Ectodermal cell (in vitro differentiated cells): ENCODE data around the gene TAB2.

ENCODE experiments used
- H3K27ac ChIP-seq: 2 replicates; pipeline ENCODE4 v1.7.0; 2013; ENCODE audit warnings: mild to moderate bottlenecking, low read depth, low read length; ENCODE audit not compliant: insufficient read depth, poor library complexity, severe bottlenecking
- H3K27me3 ChIP-seq: 2 replicates; pipeline ENCODE4 v1.7.0; 2013; ENCODE audit warnings: mild to moderate bottlenecking, low read length; ENCODE audit not compliant: insufficient read depth, control insufficient read depth, poor library complexity, severe bottlenecking
- H3K36me3 ChIP-seq: one replicate; pipeline ENCODE4 v1.7.0; 2013; ENCODE audit warnings: low read length; ENCODE audit not compliant: control insufficient read depth, insufficient read depth
- H3K4me1 ChIP-seq: one replicate; pipeline ENCODE4 v1.7.0; 2013; ENCODE audit warnings: low read length; ENCODE audit not compliant: control insufficient read depth, insufficient read depth
- H3K4me3 ChIP-seq: 2 replicates; pipeline ENCODE4 v1.7.0; 2013; ENCODE audit warnings: low read depth, low read length, control low read depth; ENCODE audit not compliant: insufficient read depth
- H3K9me3 ChIP-seq: 2 replicates; pipeline ENCODE4 v1.7.0; 2013; ENCODE audit warnings: mild to moderate bottlenecking, low read length, moderate library complexity; ENCODE audit not compliant: control insufficient read depth
- WGBS, 2 experiments: methylation state at CpG; one replicate each; pipeline ENCODE4 v1.1.7; 2013; ENCODE audit warnings: missing lambda C conversion rate in 2 of 2; 5-methylcytosine and 5-hydroxymethylcytosine counted together

Gene TAB2

DNA sequence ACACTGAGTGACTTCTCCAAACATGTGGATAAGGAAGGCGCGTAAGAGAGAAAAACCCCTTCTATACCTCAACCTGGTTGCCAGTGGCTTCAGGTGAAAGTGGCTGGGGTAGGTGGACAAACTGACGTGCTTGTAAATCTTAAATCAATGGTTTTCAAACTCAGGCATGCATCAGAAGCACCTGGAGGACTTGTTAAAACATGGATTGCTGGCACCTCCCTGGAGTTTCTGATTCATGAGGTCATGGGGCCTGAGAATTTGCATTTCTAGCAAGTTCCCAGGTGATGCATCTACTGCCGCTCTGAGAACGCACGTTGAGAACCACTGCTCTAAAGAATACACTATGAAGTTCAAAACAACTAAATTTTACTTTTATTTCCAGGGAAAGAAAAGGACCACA, 31.9 kb upstream of the TAB2 start:
- no peaks in the 10 kb centered on the region for H3K9me3 ChIP-seq
- no peaks in the 10 kb centered on the region for H3K36me3 ChIP-seq
- WGBS, 2 experiments = 90 to 96% methylated on average over 3 to 6 of the region's 6 CpGs
- no peak overlapping the region for H3K27ac ChIP-seq
- no peaks in the 10 kb centered on the region for H3K27me3 ChIP-seq
- H3K4me3 ChIP-seq = no peak overlapping the region
- H3K4me1 ChIP-seq = peaks cover 4% of the 10 kb centered on the region

- no peak overlapping the region for H3K4me3 ChIP-seq
- no peaks in the 10 kb centered on the region for H3K27me3 ChIP-seq
- H3K27ac ChIP-seq = no peak overlapping the region
- peaks cover 4% of the 10 kb centered on the region for H3K4me1 ChIP-seq
- H3K36me3 ChIP-seq = no peaks in the 10 kb centered on the region
- no peaks in the 10 kb centered on the region for H3K9me3 ChIP-seq
- WGBS, 2 experiments = 93 to 94% methylated on average over 6 of the region's 6 CpGs
Measured at GRCh38 chr6:149286905-149287304, 30.6 kb upstream of the TAB2 start.

DNA sequence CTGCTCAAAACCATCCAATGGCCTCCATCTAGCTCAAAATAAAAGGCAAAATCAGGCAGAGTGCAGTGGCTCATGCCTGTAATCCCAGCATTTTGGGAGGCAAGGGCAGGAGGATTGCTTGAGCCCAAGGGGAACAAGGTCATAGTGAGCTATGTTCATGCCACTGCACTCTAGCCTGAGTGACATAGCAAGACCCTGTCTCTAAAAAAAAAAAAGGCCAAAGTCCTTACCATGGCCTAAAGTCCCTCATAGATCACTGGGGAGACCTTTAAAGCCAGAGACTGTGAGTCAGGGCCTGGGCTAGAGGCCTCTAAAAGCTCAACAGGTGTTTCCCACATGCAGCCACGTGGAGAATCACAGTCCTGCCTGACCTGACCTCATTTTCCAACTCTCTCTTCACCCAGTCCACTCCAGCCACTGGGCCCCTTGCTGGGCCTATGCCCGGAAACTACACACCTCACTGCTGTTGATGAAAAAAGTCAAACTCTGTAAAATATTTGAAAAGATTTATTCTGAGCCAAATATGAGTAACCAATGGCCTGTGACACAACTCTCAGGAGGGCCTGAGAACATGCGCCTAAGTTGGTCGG, 28.2 kb upstream of the TAB2 start:
- Histone ChIP-seq H3K4me3 (no peak overlapping the region), H3K27ac (no peak overlapping the region), H3K36me3 (no peaks in the 10 kb centered on the region), H3K4me1 (no peaks in the 10 kb centered on the region), H3K9me3 (no peaks in the 10 kb centered on the region), H3K27me3 (no peaks in the 10 kb centered on the region)
- WGBS, 2 experiments = 85 to 86% methylated on average over 4 of the region's 4 CpGs

DNA sequence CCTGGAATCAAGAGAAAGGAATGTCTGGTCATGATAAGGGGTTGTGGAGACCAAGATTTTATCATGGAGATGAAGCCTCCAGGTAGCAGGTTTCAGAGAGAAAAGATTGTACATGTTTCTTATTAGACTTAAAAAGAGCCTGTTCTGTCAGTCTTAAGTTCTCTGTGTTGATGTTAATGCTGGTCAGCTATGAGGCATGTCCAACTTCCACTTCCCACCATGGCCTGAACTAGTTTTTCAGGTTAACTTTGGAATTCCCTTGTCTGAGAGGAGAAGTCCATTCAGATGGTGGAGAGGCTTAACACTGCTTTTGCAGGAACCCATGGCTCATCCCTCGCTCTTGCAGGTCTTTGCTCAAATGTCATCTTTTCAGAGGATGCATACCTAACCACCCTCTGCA, 27.5 kb upstream of the TAB2 start:
- Histone ChIP-seq H3K9me3 (no peaks in the 10 kb centered on the region), H3K36me3 (no peaks in the 10 kb centered on the region), H3K4me3 (no peak overlapping the region), H3K27me3 (no peaks in the 10 kb centered on the region), H3K4me1 (no peaks in the 10 kb centered on the region), H3K27ac (no peak overlapping the region)
- 87 to 95% methylated on average over 1 of the region's 1 CpG for WGBS, 2 experiments

- 93 to 100% methylated on average over 1 of the region's 1 CpG for WGBS, 2 experiments
Measured at GRCh38 chr6:149293244-149293643, 24.3 kb upstream of the TAB2 start.

GRCh38 chr6:149300563-149300962, 16.9 kb upstream of the TAB2 start:
- no peak overlapping the region for H3K4me3 ChIP-seq

More at GRCh38 chr6:149293244-149293643, 24.3 kb upstream of the TAB2 start:
- Histone ChIP-seq H3K4me1 (no peaks in the 10 kb centered on the region), H3K36me3 (no peaks in the 10 kb centered on the region), H3K9me3 (no peaks in the 10 kb centered on the region), H3K27ac (no peak overlapping the region), H3K27me3 (no peaks in the 10 kb centered on the region), H3K4me3 (no peak overlapping the region)

GRCh38 chr6:149302723-149303122, 14.8 kb upstream of the TAB2 start:
- H3K27me3 ChIP-seq = no peaks in the 10 kb centered on the region
- no peak overlapping the region for H3K4me3 ChIP-seq
- no peaks in the 10 kb centered on the region for H3K36me3 ChIP-seq
- WGBS, 2 experiments = 90 to 91% methylated on average over 3 of the region's 3 CpGs
- H3K9me3 ChIP-seq = no peaks in the 10 kb centered on the region
- no peaks in the 10 kb centered on the region for H3K4me1 ChIP-seq
- H3K27ac ChIP-seq = no peak overlapping the region

More at GRCh38 chr6:149300563-149300962, 16.9 kb upstream of the TAB2 start:
- H3K4me1 ChIP-seq = no peaks in the 10 kb centered on the region
- WGBS, 2 experiments = 100% methylated on average over 1 of the region's 1 CpG
- H3K9me3 ChIP-seq = no peaks in the 10 kb centered on the region
- H3K27me3 ChIP-seq = no peaks in the 10 kb centered on the region
- no peak overlapping the region for H3K27ac ChIP-seq
- no peaks in the 10 kb centered on the region for H3K36me3 ChIP-seq

- H3K27ac ChIP-seq = no peak overlapping the region
- no peaks in the 10 kb centered on the region for H3K27me3 ChIP-seq
- whole genome bisulfite sequencing, 2 experiments = 95 to 96% methylated on average over 1 of the region's 1 CpG
- H3K36me3 ChIP-seq = no peaks in the 10 kb centered on the region
- no peaks in the 10 kb centered on the region for H3K9me3 ChIP-seq
- H3K4me3 ChIP-seq = no peak overlapping the region
- no peaks in the 10 kb centered on the region for H3K4me1 ChIP-seq
Measured at GRCh38 chr6:149303468-149303867, 14.0 kb upstream of the TAB2 start.

DNA sequence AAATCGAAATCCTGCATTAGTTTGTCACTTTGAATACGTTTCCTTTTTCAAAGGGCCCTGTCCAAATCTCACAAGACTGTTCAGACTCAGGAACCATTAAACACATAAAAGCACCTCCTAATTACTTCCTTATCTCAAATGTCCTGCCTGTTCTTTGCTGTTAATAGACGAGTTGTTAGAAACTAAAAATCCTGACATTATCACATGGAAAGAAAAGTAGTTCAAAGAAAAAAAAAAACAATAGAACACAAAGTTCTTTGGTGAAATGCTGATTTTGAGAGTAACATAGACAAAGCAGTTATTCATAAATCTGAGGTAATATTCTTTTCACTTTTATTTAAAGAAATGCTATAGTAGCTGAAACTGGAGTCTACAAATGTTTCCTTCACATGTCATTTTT, 12.1 kb upstream of the TAB2 start:
- no peaks in the 10 kb centered on the region for H3K36me3 ChIP-seq
- H3K27me3 ChIP-seq = no peaks in the 10 kb centered on the region
- H3K4me1 ChIP-seq = no peaks in the 10 kb centered on the region
- no peaks in the 10 kb centered on the region for H3K9me3 ChIP-seq
- no peak overlapping the region for H3K27ac ChIP-seq
- 93 to 95% methylated on average over 2 to 3 of the region's 3 CpGs for WGBS, 2 experiments
- H3K4me3 ChIP-seq = no peak overlapping the region

DNA sequence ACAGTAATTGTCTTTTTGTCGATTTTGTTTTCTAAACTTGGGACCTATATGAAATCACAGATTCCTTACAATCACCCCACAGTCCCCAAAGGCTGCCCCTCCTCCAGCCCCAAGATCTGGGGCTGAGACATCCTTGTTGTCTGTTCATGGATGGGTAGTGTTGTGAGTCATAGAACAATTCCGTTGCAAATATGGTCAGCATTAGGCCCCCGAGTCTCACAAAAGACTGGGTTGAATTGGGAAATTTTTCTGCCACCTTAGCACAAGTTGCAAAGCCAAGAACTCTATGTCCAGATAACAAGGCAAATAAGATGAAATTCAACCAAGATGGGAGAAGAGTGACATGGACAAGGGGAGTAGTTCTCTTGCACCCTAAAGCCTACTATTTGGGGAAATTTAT, 10.5 kb upstream of the TAB2 start:
- H3K27me3 ChIP-seq = no peaks in the 10 kb centered on the region
- H3K4me1 ChIP-seq = no peaks in the 10 kb centered on the region
- 78 to 82% methylated on average over 3 of the region's 3 CpGs for WGBS, 2 experiments
- no peaks in the 10 kb centered on the region for H3K36me3 ChIP-seq
- H3K27ac ChIP-seq = no peak overlapping the region
- H3K4me3 ChIP-seq = no peak overlapping the region
- H3K9me3 ChIP-seq = no peaks in the 10 kb centered on the region

- Histone ChIP-seq H3K27me3 (no peaks in the 10 kb centered on the region), H3K4me1 (peaks cover 3% of the 10 kb centered on the region), H3K36me3 (no peaks in the 10 kb centered on the region), H3K27ac (no peak overlapping the region), H3K9me3 (no peaks in the 10 kb centered on the region), H3K4me3 (no peak overlapping the region)
- WGBS, 2 experiments = 90 to 94% methylated on average over 4 of the region's 4 CpGs
Measured at GRCh38 chr6:149311293-149311692, 6.2 kb upstream of the TAB2 start.
